ENCODE measurements around the gene REXO4. TPM values are rescaled to one million over a fixed set of nuclear protein-coding genes. Genes with fewer than 3 reads are reported as not detected.

The REXO4 gene
- total RNA-seq, 1 donor from 2014 or later = 22.5 TPM

DNA sequence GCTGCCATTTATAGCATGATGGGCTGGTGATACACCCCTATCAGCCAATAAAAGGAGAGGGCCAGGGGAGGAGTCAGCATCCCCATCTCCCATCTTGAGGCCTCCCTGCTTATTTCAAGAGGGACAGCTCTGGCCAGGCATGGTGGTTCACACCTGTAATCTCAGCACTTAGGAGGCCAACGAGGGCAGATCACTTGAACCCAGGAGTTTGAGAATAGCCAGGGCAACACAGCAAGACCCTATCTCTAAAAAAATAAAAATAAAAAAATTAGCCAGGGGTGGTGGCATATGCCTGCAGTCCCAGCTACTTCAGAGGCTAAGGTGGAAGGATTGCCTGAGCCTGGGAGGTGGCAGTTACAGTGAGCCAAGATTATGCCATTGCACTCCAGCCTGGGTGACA lies 9.8 kb downstream of the REXO4 start:
- Mint-ChIP-seq H3K27me3 (ENCODE audit: low read depth, unreplicated experiment) (no peaks in the 10 kb centered on the region), H3K36me3 (ENCODE audit: low read depth, unreplicated experiment) (peaks cover 29% of the 10 kb centered on the region), H3K9me3 (ENCODE audit: unreplicated experiment) (no peaks in the 10 kb centered on the region), H3K4me1 (ENCODE audit: low read depth, unreplicated experiment) (peaks cover 10% of the 10 kb centered on the region), H3K27ac (ENCODE audit: unreplicated experiment) (no peak overlapping the region), H3K4me3 (ENCODE audit: unreplicated experiment) (no peak overlapping the region)
- Histone ChIP-seq H3K27ac (ENCODE audit: low read depth, low read length) (no peak overlapping the region), H3K27me3 (ENCODE audit: insufficient read depth, low read length) (no peaks in the 10 kb centered on the region), H3K4me3 (ENCODE audit: insufficient read depth, low read depth, low read length) (no peak overlapping the region), H2AFZ (ENCODE audit: low read depth, low read length) (no peak overlapping the region), H3K79me2 (ENCODE audit: insufficient read depth, low read length) (peaks cover 11% of the 10 kb centered on the region), H4K20me1 (ENCODE audit: insufficient read depth, low read length) (peaks cover 49% of the 10 kb centered on the region), H3K4me1 (ENCODE audit: insufficient read depth, low read length) (peaks cover 9% of the 10 kb centered on the region), H3K9ac (ENCODE audit: low read length) (no peak overlapping the region), H3K9me3 (ENCODE audit: insufficient read depth, low read depth, low read length) (no peaks in the 10 kb centered on the region), H3K4me2 (ENCODE audit: low read length) (no peak overlapping the region), H3K36me3 (ENCODE audit: insufficient read depth, low read length) (peaks cover 8% of the 10 kb centered on the region)
- FAIRE-seq (no peak), DNase-seq (ENCODE audit: low read depth) (no peak)
- TF ChIP-seq, protein P1, sequence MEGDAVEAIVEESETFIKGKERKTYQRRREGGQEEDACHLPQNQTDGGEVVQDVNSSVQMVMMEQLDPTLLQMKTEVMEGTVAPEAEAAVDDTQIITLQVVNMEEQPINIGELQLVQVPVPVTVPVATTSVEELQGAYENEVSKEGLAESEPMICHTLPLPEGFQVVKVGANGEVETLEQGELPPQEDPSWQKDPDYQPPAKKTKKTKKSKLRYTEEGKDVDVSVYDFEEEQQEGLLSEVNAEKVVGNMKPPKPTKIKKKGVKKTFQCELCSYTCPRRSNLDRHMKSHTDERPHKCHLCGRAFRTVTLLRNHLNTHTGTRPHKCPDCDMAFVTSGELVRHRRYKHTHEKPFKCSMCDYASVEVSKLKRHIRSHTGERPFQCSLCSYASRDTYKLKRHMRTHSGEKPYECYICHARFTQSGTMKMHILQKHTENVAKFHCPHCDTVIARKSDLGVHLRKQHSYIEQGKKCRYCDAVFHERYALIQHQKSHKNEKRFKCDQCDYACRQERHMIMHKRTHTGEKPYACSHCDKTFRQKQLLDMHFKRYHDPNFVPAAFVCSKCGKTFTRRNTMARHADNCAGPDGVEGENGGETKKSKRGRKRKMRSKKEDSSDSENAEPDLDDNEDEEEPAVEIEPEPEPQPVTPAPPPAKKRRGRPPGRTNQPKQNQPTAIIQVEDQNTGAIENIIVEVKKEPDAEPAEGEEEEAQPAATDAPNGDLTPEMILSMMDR (IDR thresholded peaks at IDR 0.05; ENCODE audit: insufficient read depth, low read depth, low read length) = no peak

GRCh38 chr9:133406480-133407307 lies 11.1 kb downstream of the REXO4 start:
- no peaks in the 10 kb centered on the region for H3K9me3 ChIP-seq (ENCODE audit: insufficient read depth, low read depth, low read length)
- Mint-ChIP-seq H3K4me1 (ENCODE audit: low read depth, unreplicated experiment) (peaks cover 10% of the 10 kb centered on the region), H3K9me3 (ENCODE audit: unreplicated experiment) (no peaks in the 10 kb centered on the region), H3K27me3 (ENCODE audit: low read depth, unreplicated experiment) (no peaks in the 10 kb centered on the region), H3K4me3 (ENCODE audit: unreplicated experiment) (no peak overlapping the region), H3K36me3 (ENCODE audit: low read depth, unreplicated experiment) (peaks cover 20% of the 10 kb centered on the region), H3K27ac (ENCODE audit: unreplicated experiment) (no peak overlapping the region)
- no peak overlapping the region for H2AFZ ChIP-seq (ENCODE audit: low read depth, low read length)
- H3K9ac ChIP-seq (ENCODE audit: low read length) = no peak overlapping the region
- peaks cover 8% of the 10 kb centered on the region for H3K36me3 ChIP-seq (ENCODE audit: insufficient read depth, low read length)
- DNase-seq (ENCODE audit: low read depth) (peak; percentile 22), FAIRE-seq (no peak)
- H4K20me1 ChIP-seq (ENCODE audit: insufficient read depth, low read length) = peaks cover 45% of the 10 kb centered on the region
- no peaks in the 10 kb centered on the region for H3K79me2 ChIP-seq (ENCODE audit: insufficient read depth, low read length)
- no peak overlapping the region for H3K27ac ChIP-seq (ENCODE audit: low read depth, low read length)
- no peak overlapping the region for H3K4me2 ChIP-seq (ENCODE audit: low read length)
- H3K27me3 ChIP-seq (ENCODE audit: insufficient read depth, low read length) = no peaks in the 10 kb centered on the region
- no peak overlapping the region for H3K4me3 ChIP-seq (ENCODE audit: insufficient read depth, low read depth, low read length)
- TF ChIP-seq EZH2 (IDR thresholded peaks at IDR 0.05; ENCODE audit: insufficient read depth, low read length) = no peak
- TF ChIP-seq, protein P1 (IDR thresholded peaks at IDR 0.05; ENCODE audit: insufficient read depth, low read depth, low read length) = peak; percentile 72
- peaks cover 9% of the 10 kb centered on the region for H3K4me1 ChIP-seq (ENCODE audit: insufficient read depth, low read length)

Data from astrocyte (in vitro differentiated cells and primary cell).